ENCODE results near the gene TAS2R1.

Gene TAS2R1, protein sequence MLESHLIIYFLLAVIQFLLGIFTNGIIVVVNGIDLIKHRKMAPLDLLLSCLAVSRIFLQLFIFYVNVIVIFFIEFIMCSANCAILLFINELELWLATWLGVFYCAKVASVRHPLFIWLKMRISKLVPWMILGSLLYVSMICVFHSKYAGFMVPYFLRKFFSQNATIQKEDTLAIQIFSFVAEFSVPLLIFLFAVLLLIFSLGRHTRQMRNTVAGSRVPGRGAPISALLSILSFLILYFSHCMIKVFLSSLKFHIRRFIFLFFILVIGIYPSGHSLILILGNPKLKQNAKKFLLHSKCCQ

DNA sequence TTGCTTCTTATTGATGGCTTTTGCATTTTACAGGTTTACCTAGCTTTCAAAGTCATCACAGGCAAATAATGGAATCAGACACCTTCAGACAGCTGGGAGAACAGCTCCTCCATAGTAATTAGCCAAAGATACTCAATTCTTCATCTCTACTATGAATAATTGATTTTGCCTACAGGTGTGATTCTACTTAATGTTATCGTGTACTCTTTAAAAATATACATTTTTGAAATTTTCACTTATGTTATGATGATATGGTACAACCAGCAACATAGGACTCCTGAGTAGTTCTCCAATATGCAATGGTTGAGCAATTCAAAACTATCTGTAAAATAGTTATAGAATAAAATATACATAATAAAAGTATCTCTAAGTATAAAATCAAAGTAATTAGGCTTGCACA lies at the start of gene TAS2R1:
TAS2R1 (minus strand) TSS at position 101 of the 400 bp plus-strand sequence. CDS start 319 bp downstream, outside the sequence.
- DNase-seq: no peak

DNA sequence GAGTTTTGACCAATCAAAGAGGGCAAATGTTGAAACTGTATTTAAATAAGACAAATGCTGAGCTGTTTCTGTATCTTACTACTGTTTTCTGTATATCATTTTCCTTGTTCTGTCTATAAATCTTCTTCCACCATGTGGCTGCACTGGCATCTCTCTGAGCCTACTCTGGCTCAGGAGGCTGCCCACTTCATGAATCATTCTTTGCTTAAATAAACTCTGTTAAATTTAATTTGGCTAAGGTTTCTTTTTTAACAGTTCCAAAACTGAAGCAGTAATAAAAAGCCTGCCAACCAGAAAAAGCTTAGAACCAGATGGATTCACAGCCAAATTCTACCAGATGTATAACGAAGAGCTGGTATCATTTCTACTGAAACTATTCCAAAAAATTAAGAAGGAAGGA lies 40.2 kb upstream of the TAS2R1 start:
- DNase-seq: no peak

DNA sequence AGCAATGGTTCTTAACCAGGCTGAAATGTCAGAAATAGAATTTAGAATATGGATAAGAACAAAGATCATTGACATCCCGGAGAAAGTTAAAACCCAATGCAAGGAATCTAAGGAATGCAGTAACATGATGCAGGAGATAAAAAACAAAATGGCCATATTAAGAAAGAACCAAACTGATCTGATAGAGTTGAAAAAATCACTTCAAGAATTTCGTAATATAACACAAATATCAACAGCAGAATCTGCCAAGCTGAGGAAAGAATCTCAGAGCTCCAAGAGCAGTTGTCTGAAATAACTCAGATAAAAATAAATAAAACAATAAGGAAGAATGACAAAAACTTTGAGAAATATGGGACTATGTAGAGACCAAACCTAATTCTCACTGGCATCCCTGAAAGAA lies 37.8 kb upstream of the TAS2R1 start:
- no peak for DNase-seq

DNA sequence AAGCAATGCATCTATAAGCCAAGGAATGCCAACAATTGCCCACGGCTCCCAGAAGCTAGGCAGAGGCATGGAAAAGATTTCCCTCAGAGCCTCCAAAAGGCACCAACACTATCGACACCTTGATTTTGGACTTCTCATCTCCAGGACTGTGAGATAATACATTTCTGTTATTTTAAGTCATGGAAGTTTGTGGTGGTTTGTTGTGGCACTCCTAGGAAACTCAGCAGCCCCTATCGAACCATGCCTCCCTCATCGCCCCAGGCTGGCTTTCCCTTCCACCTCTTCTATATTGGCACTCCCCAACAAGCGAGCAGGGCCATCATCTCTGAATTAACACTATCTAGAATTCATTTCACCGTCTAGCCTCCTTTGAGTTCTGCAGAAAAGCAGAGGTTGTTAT lies 33.7 kb upstream of the TAS2R1 start:
- DNase-seq: no peak

DNA sequence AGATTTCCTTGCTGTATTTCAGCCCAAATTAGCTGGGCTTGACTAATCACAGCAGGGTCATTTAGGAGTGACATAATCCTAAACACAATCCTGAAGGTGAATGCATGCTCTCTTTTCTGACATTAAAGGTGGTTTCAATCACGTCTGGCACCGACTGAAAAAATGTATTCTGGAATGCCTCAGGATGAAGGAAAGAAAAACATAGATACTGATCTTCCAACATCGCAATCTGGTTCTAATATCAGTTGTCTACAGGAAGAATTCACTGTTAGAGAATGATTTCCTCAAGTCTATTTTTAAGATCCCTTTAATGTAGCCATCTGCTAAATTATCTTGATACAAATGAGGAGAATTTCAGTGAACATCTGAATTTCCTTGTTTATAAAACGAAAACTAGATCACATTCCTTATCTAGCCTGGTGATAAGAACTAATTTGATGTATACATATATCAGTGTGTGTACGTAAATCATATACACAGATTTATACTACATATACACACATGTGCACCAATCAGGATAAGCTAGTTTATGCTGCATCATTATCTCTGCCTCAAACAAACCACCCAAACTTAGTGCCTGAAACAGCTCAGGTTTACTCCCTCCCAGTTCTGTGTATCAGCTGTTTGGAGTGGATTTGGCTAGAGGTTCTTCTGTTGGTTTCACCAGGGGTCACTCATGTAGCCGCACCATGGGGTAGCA lies 31.3 kb upstream of the TAS2R1 start:
- DNase-seq: no peak

DNA sequence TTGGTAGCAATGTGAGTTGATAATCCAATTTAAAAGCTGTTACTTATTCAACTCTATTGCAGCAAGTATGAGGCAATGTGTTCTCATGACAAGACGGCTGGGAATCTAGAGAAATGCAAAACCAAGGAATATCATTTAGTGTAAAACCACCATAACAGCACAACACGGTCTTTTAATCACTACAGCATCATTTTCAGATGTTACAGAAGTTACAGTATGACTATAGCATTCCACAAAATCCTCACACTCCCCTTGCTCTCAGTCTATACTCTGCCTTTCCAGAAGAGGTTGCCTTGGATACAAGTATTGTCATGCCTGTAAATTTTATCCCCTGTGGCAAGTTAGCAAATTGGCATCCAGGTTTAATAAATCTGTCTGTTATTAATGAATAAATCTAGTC lies 28.6 kb upstream of the TAS2R1 start:
- no peak for DNase-seq

DNA sequence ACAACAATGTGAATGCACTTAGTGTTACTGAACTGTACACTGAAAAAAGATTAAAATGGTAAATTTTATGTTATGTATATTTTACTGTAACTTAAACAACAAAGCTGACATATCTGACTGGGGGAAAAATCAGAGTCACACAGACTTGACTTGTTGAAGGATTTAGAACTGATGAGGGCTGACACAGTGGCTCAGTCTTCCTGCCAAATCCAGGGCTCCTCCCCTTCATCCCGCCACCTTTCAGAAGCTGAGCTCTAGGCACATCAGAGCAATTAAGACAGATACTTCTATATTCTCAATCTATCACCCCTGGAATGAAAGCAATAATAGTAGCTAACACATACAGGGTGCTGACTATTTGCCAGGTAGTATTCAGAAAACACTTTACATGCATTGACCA lies 27.7 kb upstream of the TAS2R1 start:
- DNase-seq: no peak

DNA sequence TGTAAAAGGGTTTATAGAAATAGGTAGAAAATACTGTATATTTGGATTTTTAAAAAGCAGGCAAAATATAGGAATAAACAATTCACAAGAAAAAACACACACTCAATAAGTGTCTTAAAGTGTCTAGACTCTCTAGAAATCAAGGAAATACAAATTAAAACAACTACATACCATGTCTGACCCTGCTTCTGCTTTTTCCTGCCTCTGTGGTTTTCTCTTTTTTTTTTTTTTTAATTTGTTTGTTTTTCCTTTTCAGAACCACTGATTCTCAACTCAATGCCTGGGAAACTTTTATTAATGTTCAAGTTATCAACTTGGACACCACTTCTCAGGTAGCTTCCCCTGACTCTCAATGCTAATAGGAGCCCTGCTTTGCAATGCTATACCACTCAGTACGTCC lies 25.5 kb upstream of the TAS2R1 start:
- DNase-seq: no peak

DNA sequence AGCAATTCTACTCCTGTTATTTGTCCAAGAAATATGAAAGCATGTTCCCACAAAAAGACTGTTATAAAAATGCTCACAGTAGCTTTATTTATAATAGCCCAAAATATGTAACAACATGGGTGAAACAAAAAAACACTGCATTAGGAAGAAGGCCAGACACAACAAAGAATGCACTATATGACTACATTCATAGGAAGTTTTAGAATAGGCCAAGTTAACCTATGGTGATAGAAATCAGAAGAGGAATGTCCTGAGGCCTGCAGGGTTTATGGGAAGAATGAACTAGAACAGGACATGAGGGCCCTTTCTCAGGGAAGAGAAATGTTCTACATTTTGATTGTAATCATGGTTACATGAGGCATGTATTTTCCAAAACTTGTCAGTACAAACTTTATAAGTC lies 24.7 kb upstream of the TAS2R1 start:
- DNase-seq: no peak

DNA sequence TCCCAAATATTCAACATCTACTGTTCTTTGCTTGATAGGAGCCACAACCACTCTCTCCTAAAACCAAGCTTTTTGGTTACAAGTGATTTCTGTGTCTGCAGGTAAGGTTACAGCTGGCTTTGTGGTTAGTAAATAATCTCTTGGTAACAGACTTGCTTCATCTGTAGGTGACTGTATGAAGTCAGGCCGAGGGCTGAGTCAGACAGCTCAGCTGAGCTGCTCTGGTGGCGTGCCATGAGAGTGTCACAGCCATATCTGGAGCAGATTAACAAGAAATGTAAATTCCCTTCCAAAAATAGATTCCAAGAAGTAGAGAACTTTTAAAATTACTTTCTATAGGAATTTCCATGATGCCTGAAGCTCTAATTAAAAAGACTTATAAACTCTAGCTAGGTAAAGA lies 23.7 kb upstream of the TAS2R1 start:
- peak; percentile 77 for DNase-seq

DNA sequence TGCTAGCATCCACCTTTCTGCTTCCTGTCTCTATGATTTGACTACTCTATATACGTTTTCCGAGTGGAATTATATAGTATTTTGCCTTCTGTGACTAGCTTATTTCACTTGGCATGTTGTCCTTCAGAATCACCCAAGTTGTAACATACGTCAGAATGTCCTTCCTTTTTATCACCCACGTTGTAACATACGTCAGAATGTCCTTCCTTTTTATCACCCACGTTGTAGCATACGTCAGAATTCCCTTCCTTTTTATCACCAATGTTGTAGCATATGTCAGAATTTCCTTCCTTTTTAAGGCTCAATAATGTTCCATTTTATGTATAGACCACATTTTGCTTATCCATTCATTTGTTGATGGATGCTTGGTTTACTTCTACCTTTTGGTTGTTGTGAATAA lies 22.9 kb upstream of the TAS2R1 start:
- DNase-seq: no peak

DNA sequence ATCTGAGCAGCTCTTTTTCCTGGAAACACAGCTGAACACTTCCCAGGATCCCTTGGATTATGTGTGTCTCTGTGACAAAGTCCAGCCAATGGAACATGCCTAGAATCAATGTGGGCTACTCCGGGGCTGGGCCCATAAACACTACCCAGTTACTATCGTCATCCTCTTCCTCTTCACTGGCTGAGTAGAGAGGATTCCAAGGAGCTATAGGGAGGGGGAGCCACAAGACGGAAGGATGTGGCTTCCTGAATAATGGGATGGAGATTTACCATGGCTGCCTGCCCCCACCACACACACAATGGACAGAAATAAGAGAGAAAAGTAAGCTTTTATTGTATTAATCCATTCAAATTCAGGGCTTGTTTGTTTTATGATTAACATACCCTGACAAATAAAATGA lies 22.1 kb upstream of the TAS2R1 start:
- DNase-seq: no peak

DNA sequence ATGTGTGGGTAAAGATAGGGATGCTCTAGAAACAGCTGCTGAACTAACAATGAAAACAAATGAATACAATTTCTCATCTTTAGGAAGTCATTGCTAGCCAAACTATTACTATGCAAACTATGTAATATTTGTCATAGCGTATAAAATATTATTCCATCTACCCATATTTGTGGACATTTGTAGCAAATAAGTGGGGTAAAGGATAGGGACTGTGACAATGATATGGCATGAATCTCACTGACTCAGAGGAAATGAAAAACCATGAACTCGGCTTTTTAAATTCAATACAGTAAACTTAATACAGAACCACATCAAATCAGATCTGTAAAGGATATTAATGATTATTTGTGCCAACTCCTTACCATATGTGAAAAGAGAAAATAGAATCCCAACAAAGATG lies 16.7 kb upstream of the TAS2R1 start:
- DNase-seq: no peak

DNA sequence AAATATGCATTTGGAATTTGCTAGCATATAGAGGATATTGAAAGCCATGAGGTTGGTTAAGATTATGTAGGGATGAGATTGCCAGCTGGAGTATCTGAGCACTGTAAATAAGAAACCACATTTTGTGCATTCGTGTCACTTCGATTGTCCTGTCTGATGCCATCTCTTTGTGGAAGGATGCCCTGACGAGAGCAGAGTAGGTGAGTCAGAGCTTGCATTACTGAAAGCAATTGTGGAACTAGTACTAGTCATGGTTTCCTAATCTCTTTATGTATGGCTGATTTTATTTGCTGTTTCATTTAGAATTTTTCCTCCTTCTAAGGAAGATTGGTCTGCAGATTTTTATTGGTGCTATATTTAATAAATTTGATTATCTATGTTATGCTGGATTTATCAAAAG lies 14.5 kb upstream of the TAS2R1 start:
- no peak for DNase-seq

DNA sequence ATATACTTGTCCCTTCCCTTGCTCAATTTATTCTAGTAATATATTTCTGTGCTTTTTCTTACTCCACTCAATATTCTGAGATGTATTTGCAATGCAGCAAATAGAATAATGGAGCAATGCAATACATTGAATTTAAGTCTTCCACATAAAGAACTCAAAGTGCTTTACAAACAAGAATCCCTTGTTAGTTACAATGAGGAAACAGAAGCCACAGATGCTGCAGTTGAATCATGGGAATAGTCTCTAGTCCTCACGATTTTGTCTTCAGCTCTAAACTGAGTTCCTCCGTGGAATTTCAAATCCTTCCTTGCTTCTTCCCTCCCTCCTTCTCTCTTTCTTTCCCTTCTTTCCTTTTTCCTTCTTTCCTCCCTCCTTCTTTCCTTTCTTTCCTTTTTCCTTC lies 12.5 kb upstream of the TAS2R1 start:
- no peak for DNase-seq

DNA sequence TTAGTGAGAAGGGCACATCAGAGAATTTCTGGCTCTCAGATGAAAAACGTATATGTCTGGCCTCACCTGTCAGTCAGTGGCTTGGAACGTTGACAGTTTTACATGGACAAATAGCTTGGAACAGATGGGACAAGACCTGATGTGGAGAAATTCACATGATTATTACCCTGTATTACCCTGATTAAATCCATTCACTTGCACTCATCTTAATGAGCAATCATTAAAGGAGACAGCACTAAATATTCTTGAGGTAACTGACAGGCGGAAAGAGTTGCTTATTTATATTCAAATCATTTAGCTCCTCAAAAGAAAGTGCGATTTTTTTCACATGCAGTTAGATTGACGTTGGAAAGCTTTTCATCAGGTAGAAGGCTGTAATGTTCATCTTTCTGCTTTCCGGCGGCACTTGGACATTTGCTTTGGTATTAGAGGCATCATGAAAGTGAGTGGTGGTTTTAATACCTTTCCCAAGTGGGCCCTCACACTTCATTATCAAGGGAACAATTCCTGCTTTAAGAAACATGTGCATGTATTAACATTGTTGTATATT lies 11.7 kb upstream of the TAS2R1 start:
- DNase-seq: no peak

DNA sequence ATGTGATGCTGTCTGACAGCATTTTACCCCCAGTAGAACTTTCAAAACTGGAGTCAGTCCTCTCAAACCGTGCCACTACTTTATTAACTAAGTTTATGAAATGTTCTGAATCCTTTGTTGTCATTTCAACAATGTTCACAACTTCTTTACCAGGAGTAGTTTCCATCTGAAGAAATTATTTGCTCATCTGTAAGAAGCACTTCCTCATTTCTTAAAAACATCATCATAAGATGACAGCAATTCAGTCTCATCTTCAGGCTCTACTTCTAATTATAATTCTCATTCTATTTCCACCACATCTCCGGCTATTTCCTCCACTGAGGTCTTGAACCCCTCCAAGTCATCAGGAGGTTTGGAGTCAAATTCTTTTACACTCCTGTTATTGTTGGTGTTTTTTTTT lies 2.3 kb upstream of the TAS2R1 start:
- no peak for DNase-seq

DNA sequence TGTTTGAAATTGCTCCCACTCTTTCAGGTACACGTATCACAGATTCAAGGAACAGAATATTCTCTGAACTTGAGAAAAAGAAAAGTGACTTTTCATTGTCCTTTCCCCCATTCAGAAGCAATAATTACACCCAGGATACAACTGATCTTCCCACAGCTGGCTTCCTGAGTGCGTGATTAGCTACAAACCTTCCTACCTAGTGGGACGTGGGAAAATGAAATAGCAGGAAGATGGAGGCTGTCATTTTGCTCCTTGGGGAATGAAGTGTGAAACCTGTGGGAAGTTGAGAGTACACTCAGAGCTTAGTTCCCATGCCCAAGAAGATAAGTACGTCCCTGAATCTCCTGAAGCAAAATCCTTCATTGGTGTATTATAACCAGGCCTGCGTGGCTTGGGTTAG lies 2.6 kb downstream of the TAS2R1 start:
- DNase-seq: no peak

DNA sequence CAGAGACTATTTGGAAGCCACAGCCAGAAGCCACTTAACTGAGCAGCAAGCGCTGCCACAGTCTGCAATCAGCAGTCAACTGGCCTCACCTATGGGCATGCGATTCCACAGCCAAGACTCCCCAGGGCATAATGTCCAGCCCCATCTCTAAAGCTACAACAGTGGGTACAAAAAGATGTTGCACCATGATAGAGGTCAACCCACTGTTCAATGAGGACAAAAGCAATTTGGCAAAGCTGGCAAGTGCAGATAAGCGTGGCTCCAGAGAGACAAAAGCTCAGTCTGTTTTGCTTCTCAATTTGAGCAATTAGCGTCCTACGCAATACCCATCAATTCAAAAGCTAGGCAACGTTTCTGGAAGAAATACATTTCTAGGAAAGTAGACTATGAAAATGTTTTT lies 3.2 kb downstream of the TAS2R1 start:
- no peak for DNase-seq

DNA sequence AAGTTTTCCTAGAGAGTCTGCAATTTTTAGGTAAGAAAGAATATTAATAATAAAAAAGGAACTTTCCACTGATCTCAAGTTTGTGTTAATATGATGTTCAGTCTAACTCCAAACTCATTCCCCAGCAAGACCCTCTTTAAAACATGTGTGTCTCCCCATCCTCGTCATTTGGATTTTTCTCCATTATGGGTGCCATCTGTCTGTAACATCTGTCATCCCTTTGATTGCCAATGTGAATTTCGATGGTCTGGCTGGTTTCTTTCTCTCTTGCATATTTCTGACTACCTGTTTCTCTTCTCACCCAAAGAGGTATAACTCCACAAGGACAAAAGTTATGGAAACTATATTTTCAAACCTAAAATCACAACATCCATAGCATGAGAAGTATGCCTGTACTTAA lies 4.4 kb downstream of the TAS2R1 start:
- DNase-seq: no peak

DNA sequence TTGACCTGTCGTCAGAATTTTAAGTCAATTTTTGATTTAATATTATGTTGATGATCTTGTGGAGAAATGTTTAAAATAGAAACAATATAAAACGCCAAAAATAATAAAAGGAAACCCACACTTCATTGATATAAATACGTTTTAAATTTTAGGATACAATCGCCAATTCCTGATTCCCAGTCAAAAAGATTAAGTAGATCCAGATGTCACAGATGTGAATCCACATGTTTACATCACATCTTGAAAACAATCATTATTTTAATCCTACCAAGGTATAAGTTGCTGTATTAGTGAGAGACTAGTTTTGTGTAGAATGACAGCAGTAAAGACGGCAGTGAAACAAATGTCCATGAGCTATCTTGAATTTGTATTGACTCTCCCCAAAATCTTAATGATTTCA lies 4.9 kb downstream of the TAS2R1 start:
- no peak for DNase-seq

DNA sequence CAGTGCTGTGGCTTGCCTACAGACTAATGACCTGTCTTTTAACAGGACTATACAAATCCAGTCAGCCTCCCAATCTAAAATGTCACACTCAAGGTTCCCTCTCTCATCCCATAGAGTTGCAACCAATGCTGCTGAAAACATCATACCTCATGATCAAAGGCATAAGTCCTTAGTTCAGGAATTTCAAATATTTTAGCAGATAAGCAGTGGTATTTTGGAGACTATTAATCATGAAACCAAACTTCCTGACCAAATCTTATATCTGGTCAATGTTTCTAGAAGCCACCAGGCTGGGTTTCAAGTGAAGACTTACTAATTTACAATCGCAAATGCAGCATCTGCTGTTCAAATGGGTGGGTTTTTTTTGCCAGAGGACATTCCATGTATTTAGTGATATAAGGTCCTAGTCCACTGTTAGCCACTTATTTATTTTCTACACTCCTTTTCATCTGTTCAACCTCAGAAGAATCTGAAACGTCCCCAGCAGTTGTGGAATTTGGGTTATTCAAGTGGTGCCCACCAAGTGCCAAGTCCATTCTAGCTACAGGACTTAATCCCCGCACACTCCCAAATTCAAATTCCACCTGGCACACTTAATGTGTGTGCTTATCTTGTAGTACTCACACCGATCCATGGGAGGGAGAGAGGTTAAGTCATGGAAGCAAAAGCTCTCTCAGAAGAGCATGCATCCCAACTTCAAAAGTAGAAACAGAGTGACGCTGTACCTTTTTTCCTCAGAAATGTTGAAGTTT lies 5.8 kb downstream of the TAS2R1 start:
- DNase-seq: peak; percentile 80

DNA sequence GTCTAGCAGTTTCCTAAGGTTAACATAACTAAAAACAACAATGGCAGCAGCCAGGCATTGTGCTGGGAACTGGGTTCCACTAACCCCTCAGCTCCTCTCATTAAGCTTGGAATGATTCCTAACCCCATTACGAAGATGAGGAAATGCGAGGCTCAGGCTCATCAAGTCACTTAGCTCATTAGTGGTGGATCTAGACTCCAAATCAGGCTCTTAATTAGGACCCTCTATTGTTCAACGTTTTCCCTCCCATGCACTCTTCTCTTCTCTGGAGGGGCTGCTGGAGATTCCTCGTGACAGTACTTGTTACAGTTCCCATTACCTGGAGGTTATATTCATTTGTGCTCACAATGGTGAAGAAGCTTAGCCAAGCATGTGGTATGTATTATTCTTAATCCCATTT lies 6.5 kb downstream of the TAS2R1 start:
- no peak for DNase-seq

DNA sequence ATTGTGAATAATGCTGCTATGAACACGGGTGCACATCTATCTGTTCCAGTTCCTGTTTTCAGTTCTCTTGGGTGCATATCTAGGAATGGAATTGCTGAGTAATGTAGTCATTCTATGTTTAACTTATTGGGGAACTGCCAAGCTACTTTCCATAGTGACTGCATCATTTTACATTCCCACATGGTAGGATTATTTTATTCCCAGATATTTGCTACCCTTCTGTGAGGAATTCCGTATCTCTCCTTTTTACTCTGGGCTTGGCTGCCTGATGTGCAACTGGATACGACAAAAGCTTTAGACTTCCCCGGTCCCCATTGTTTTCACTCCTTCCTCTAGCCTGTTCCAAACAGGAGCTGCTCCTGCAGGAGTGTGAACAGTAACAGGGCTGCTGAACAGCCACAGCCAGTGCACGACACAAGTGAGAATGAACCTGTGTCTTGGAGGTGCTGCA lies 7.2 kb downstream of the TAS2R1 start:
- peak; percentile 92 for DNase-seq

Data from NCI-H226 (cell line).